Measurements from ENCODE around the gene RBM17.
"Not testable (repeated sequence)": the region's sequence is repeated elsewhere in the genome, so short reads cannot be mapped to it uniquely, and the experiment has no call there.

- TF ChIP-seq MLX (CRISPR knock-in tag; IDR thresholded peaks at IDR 0.05); CTCF (IDR thresholded peaks at IDR 0.05); FOXJ3 (CRISPR knock-in tag; IDR thresholded peaks at IDR 0.05; ENCODE audit: borderline replicate concordance); ZNF121 (CRISPR knock-in tag; IDR thresholded peaks at IDR 0.05): not testable (repeated sequence)
- TF ChIP-seq, protein P1, sequence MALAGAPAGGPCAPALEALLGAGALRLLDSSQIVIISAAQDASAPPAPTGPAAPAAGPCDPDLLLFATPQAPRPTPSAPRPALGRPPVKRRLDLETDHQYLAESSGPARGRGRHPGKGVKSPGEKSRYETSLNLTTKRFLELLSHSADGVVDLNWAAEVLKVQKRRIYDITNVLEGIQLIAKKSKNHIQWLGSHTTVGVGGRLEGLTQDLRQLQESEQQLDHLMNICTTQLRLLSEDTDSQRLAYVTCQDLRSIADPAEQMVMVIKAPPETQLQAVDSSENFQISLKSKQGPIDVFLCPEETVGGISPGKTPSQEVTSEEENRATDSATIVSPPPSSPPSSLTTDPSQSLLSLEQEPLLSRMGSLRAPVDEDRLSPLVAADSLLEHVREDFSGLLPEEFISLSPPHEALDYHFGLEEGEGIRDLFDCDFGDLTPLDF (CRISPR knock-in tag; IDR thresholded peaks at IDR 0.05) = not testable (repeated sequence)
- TF ChIP-seq, protein P2, sequence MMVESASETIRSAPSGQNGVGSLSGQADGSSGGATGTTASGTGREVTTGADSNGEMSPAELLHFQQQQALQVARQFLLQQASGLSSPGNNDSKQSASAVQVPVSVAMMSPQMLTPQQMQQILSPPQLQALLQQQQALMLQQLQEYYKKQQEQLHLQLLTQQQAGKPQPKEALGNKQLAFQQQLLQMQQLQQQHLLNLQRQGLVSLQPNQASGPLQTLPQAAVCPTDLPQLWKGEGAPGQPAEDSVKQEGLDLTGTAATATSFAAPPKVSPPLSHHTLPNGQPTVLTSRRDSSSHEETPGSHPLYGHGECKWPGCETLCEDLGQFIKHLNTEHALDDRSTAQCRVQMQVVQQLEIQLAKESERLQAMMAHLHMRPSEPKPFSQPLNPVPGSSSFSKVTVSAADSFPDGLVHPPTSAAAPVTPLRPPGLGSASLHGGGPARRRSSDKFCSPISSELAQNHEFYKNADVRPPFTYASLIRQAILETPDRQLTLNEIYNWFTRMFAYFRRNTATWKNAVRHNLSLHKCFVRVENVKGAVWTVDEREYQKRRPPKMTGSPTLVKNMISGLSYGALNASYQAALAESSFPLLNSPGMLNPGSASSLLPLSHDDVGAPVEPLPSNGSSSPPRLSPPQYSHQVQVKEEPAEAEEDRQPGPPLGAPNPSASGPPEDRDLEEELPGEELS (CRISPR knock-in tag; IDR thresholded peaks at IDR 0.05) = not testable (repeated sequence)
- TF ChIP-seq, protein P3, sequence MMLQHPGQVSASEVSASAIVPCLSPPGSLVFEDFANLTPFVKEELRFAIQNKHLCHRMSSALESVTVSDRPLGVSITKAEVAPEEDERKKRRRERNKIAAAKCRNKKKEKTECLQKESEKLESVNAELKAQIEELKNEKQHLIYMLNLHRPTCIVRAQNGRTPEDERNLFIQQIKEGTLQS (CRISPR knock-in tag; conservative IDR thresholded peaks at IDR 0.05) = not testable (repeated sequence)
- TF ChIP-seq, protein P4, sequence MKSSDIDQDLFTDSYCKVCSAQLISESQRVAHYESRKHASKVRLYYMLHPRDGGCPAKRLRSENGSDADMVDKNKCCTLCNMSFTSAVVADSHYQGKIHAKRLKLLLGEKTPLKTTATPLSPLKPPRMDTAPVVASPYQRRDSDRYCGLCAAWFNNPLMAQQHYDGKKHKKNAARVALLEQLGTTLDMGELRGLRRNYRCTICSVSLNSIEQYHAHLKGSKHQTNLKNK (CRISPR knock-in tag; IDR thresholded peaks at IDR 0.05) = not testable (repeated sequence)
Observed at GRCh38 chr10:6142186-6142585, 53.4 kb downstream of the RBM17 start.
